Suprapubic skin (tissue), 4 donors: Measurements from ENCODE around the gene ZFYVE26. TPM values are rescaled to one million over a fixed set of nuclear protein-coding genes. Genes with fewer than 3 reads are reported as not detected.

Experiments
- DNase-seq, 2 donors: peaks; one replicate each; pipeline ENCODE4 v3.0.0-alpha.2; 2019; ENCODE audit warnings: low spot score in 2 of 2
- H3K27ac ChIP-seq: fragments of 200-600 bp; sonication (generic); one replicate; pipeline ENCODE4 v1.5.1; 2019
- H3K27me3 ChIP-seq: fragments of 200-600 bp; sonication (generic); one replicate; pipeline ENCODE4 v1.5.1; 2019
- H3K36me3 ChIP-seq: fragments of 200-600 bp; sonication (generic); one replicate; pipeline ENCODE4 v1.5.1; 2019
- H3K4me1 ChIP-seq: fragments of 200-600 bp; sonication (generic); one replicate; pipeline ENCODE4 v1.5.1; 2019
- H3K4me3 ChIP-seq: fragments of 200-600 bp; sonication (generic); one replicate; pipeline ENCODE4 v1.5.1; 2019; ENCODE audit warnings: mild to moderate bottlenecking
- H3K9me3 ChIP-seq: fragments of 200-600 bp; sonication (generic); one replicate; pipeline ENCODE4 v1.5.1; 2019
- CTCF ChIP-seq, 2 donors: fragments of 200-600 bp in 1 of 2; fragments of 450-650 bp in 1 of 2; sonication (generic) in 1 of 2; IDR thresholded peaks; one replicate each; pipeline ENCODE4 v1.5.1; 2016 to 2019; ENCODE audit warnings: antibody characterized with exemption in 2 of 2, mild to moderate bottlenecking in 1 of 2, moderate library complexity in 1 of 2
- EP300 ChIP-seq: sonication (generic); formaldehyde crosslinking; IDR thresholded peaks from one replicate; pipeline ENCODE4 v1.6.1; 2017; ENCODE audit warnings: antibody characterized with exemption
- POLR2A ChIP-seq, 2 donors: fragments of 450-650 bp; IDR thresholded peaks; one replicate each; pipeline ENCODE4 v1.6.1; 2017; ENCODE audit warnings: antibody characterized with exemption in 2 of 2, mild to moderate bottlenecking in 2 of 2, moderate library complexity in 2 of 2
- POLR2AphosphoS5 ChIP-seq, 3 donors: sonication (generic); formaldehyde crosslinking; IDR thresholded peaks; one replicate each; pipeline ENCODE4 v1.6.1; 2017; ENCODE audit warnings: antibody characterized with exemption in 3 of 3
- whole genome bisulfite sequencing: methylation state at CpG from one replicate; pipeline ENCODE4 v1.1.5; 2018; 5-methylcytosine and 5-hydroxymethylcytosine counted together
- total RNA-seq, 4 donors: library from RNA; depleted of rRNA; stranded (reverse); fragments of >200 nt; gene quantifications; one replicate each; pipeline ENCODE4 v1.1.0, GENCODE V29; 2016

The ZFYVE26 gene
- 10 to 100 TPM; 20.9 to 81.6 (median 40.9) TPM for total RNA-seq

- Histone ChIP-seq H3K36me3 (peaks cover 16% of the 10 kb centered on the region), H3K27ac (peak within 1 kb of the TSS; percentile 81), H3K4me1 (peaks cover 34% of the 10 kb centered on the region), H3K4me3 (peak within 1 kb of the TSS; percentile 74), H3K9me3 (no peaks in the 10 kb centered on the region), H3K27me3 (no peaks in the 10 kb centered on the region)
- TF ChIP-seq POLR2AphosphoS5 (IDR thresholded peaks at IDR 0.05), result peak in 2 of 3 donors; percentile 34 to 67
- TF ChIP-seq POLR2A (IDR thresholded peaks at IDR 0.05), result peak in 1 of 2 donors; percentile 37
- no peak for TF ChIP-seq CTCF (IDR thresholded peaks at IDR 0.05)
- TF ChIP-seq EP300, result no peak
- peak; percentile 97 for DNase-seq
- 0% methylated on average over 26 of the region's 26 CpGs for WGBS
Measured at GRCh38 chr14:67816326-67817002, at the start of gene ZFYVE26. TSS of gene ZFYVE26 (minus strand) at chr14:67816590. CDS start at chr14:67815963, 627 bp downstream.

- H3K27me3 ChIP-seq, result no peaks in the 10 kb centered on the region
- no peak for TF ChIP-seq POLR2A (IDR thresholded peaks at IDR 0.05)
- no peak for TF ChIP-seq POLR2AphosphoS5 (IDR thresholded peaks at IDR 0.05)
- TF ChIP-seq EP300, result no peak
- no peak for TF ChIP-seq CTCF (IDR thresholded peaks at IDR 0.05)
- no peaks in the 10 kb centered on the region for H3K4me1 ChIP-seq
- no peak overlapping the region for H3K27ac ChIP-seq
- no peaks in the 10 kb centered on the region for H3K9me3 ChIP-seq
- H3K36me3 ChIP-seq, result peaks cover 4% of the 10 kb centered on the region
- no peak overlapping the region for H3K4me3 ChIP-seq
- WGBS, result 90% methylated on average over 2 of the region's 2 CpGs
- no peak for DNase-seq
Measured at GRCh38 chr14:67863223-67863622, 46.8 kb upstream of the ZFYVE26 start.

- no peak for DNase-seq
- H3K9me3 ChIP-seq, result no peaks in the 10 kb centered on the region
- H3K27me3 ChIP-seq, result no peaks in the 10 kb centered on the region
- WGBS, result 84% methylated on average over 1 of the region's 1 CpG
- no peaks in the 10 kb centered on the region for H3K36me3 ChIP-seq
- no peak overlapping the region for H3K4me3 ChIP-seq
- no peak for TF ChIP-seq CTCF (IDR thresholded peaks at IDR 0.05)
- no peak for TF ChIP-seq EP300
- no peak for TF ChIP-seq POLR2AphosphoS5 (IDR thresholded peaks at IDR 0.05)
- TF ChIP-seq POLR2A (IDR thresholded peaks at IDR 0.05), result no peak
- no peak overlapping the region for H3K27ac ChIP-seq
- H3K4me1 ChIP-seq, result no peaks in the 10 kb centered on the region
Measured at GRCh38 chr14:67859169-67859749, 42.9 kb upstream of the ZFYVE26 start.

- no peaks in the 10 kb centered on the region for H3K9me3 ChIP-seq
- H3K36me3 ChIP-seq, result no peaks in the 10 kb centered on the region
- no peak for TF ChIP-seq POLR2A (IDR thresholded peaks at IDR 0.05)
- no peak for TF ChIP-seq CTCF (IDR thresholded peaks at IDR 0.05)
- no peak for TF ChIP-seq POLR2AphosphoS5 (IDR thresholded peaks at IDR 0.05)
- TF ChIP-seq EP300, result no peak
- 92% methylated on average over 12 of the region's 20 CpGs for WGBS
- no peak overlapping the region for H3K4me3 ChIP-seq
- no peak for DNase-seq
- no peak overlapping the region for H3K27ac ChIP-seq
- no peaks in the 10 kb centered on the region for H3K27me3 ChIP-seq
- no peaks in the 10 kb centered on the region for H3K4me1 ChIP-seq
Measured at GRCh38 chr14:67857778-67858350, 41.5 kb upstream of the ZFYVE26 start.

- Histone ChIP-seq H3K36me3 (no peaks in the 10 kb centered on the region), H3K9me3 (no peaks in the 10 kb centered on the region), H3K4me3 (no peak overlapping the region), H3K27ac (no peak overlapping the region), H3K4me1 (no peaks in the 10 kb centered on the region), H3K27me3 (no peaks in the 10 kb centered on the region)
- no peak for TF ChIP-seq EP300
- no peak for TF ChIP-seq CTCF (IDR thresholded peaks at IDR 0.05)
- no peak for TF ChIP-seq POLR2AphosphoS5 (IDR thresholded peaks at IDR 0.05)
- TF ChIP-seq POLR2A (IDR thresholded peaks at IDR 0.05), result no peak
- DNase-seq, result no peak
- 83% methylated on average over 2 of the region's 2 CpGs for WGBS
Measured at GRCh38 chr14:67856827-67857226, 40.4 kb upstream of the ZFYVE26 start.
